ENCODE results near the gene EFHD2. TPM values are rescaled to one million over a fixed set of nuclear protein-coding genes. Genes with fewer than 3 reads are reported as not detected.
"Not testable (repeated sequence)": the region's sequence is repeated elsewhere in the genome, so short reads cannot be mapped to it uniquely, and the experiment has no call there.

Gene EFHD2
- total RNA-seq, 1 experiment from 2014 or later, result 69.7 TPM

GRCh38 chr1:15469821-15470448 is 60.2 kb downstream of the EFHD2 start:
- H3K4me1 ChIP-seq (ENCODE audit: control insufficient read depth in 1 of 2, insufficient read depth in 2 of 2, low read length in 2 of 2); H3K9ac ChIP-seq (ENCODE audit: low read length); H3K27me3 ChIP-seq (ENCODE audit: insufficient read depth, low read length); H3K79me2 ChIP-seq (ENCODE audit: insufficient read depth, low read length); H3K9me2 ChIP-seq (ENCODE audit: insufficient read depth); H3K4me2 ChIP-seq (ENCODE audit: low read length); RAD21 ChIA-PET (ENCODE audit: low non-redundant PET in 1 of 2, low total read pairs in 2 of 2, uncharacterized antibody in 2 of 2, unreplicated experiment in 2 of 2); ATAC-seq; BruUV-seq (replicated peaks); H3K9me3 ChIP-seq (ENCODE audit: control insufficient read depth in 1 of 2, insufficient read depth in 1 of 2, low read depth in 1 of 2, low read length in 2 of 2); DNase-seq (ENCODE audit: low read depth, low spot score); H2AFZ ChIP-seq (ENCODE audit: low read depth, low read length, poor library complexity, severe bottlenecking); POLR2A ChIA-PET; CTCF ChIA-PET; H3K4me3 ChIP-seq (replicated peaks in 1 of 2; ENCODE audit: low read depth in 1 of 2, low read length in 2 of 2); H3K27ac ChIP-seq (ENCODE audit: low read depth, low read length); H4K20me1 ChIP-seq (ENCODE audit: insufficient read depth); H3K36me3 ChIP-seq (ENCODE audit: control insufficient read depth in 1 of 2, insufficient read depth in 2 of 2, low read length in 2 of 2); intact Hi-C loops (cut with micrococcal nuclease): not testable (repeated sequence)

- H4K20me1 ChIP-seq (ENCODE audit: insufficient read depth); H3K4me3 ChIP-seq (replicated peaks in 1 of 2; ENCODE audit: low read depth in 1 of 2, low read length in 2 of 2); H3K27ac ChIP-seq (ENCODE audit: low read depth, low read length); H3K9me3 ChIP-seq (ENCODE audit: control insufficient read depth in 1 of 2, insufficient read depth in 1 of 2, low read depth in 1 of 2, low read length in 2 of 2); H3K9me2 ChIP-seq (ENCODE audit: insufficient read depth); H3K4me2 ChIP-seq (ENCODE audit: low read length); RAD21 ChIA-PET (ENCODE audit: low non-redundant PET in 1 of 2, low total read pairs in 2 of 2, uncharacterized antibody in 2 of 2, unreplicated experiment in 2 of 2); H3K79me2 ChIP-seq (ENCODE audit: insufficient read depth, low read length); H3K4me1 ChIP-seq (ENCODE audit: control insufficient read depth in 1 of 2, insufficient read depth in 2 of 2, low read length in 2 of 2); H3K36me3 ChIP-seq (ENCODE audit: control insufficient read depth in 1 of 2, insufficient read depth in 2 of 2, low read length in 2 of 2); H3K9ac ChIP-seq (ENCODE audit: low read length); intact Hi-C loops (cut with micrococcal nuclease); POLR2A ChIA-PET; H2AFZ ChIP-seq (ENCODE audit: low read depth, low read length, poor library complexity, severe bottlenecking); DNase-seq (ENCODE audit: low read depth, low spot score); ATAC-seq; CTCF ChIA-PET; BruUV-seq (replicated peaks); H3K27me3 ChIP-seq (ENCODE audit: insufficient read depth, low read length): not testable (repeated sequence)
Observed at GRCh38 chr1:15471067-15471466, 61.4 kb downstream of the EFHD2 start.

- H3K9me2 ChIP-seq (ENCODE audit: insufficient read depth); H3K4me3 ChIP-seq (replicated peaks in 1 of 2; ENCODE audit: low read depth in 1 of 2, low read length in 2 of 2); H3K27ac ChIP-seq (ENCODE audit: low read depth, low read length); H3K4me2 ChIP-seq (ENCODE audit: low read length); RAD21 ChIA-PET (ENCODE audit: low non-redundant PET in 1 of 2, low total read pairs in 2 of 2, uncharacterized antibody in 2 of 2, unreplicated experiment in 2 of 2); POLR2A ChIA-PET; intact Hi-C loops (cut with micrococcal nuclease); CTCF ChIA-PET; H3K36me3 ChIP-seq (ENCODE audit: control insufficient read depth in 1 of 2, insufficient read depth in 2 of 2, low read length in 2 of 2); H3K79me2 ChIP-seq (ENCODE audit: insufficient read depth, low read length); BruUV-seq (replicated peaks); H3K27me3 ChIP-seq (ENCODE audit: insufficient read depth, low read length); DNase-seq (ENCODE audit: low read depth, low spot score); H4K20me1 ChIP-seq (ENCODE audit: insufficient read depth); ATAC-seq; H3K9me3 ChIP-seq (ENCODE audit: control insufficient read depth in 1 of 2, insufficient read depth in 1 of 2, low read depth in 1 of 2, low read length in 2 of 2); H3K4me1 ChIP-seq (ENCODE audit: control insufficient read depth in 1 of 2, insufficient read depth in 2 of 2, low read length in 2 of 2); H3K9ac ChIP-seq (ENCODE audit: low read length); H2AFZ ChIP-seq (ENCODE audit: low read depth, low read length, poor library complexity, severe bottlenecking): not testable (repeated sequence)
Observed at GRCh38 chr1:15471723-15472122, 62.0 kb downstream of the EFHD2 start.

Data from HCT116 (cell line).